KMS-11 (cell line): ENCODE results near the gene NLRP14.

Experiments
- H2AFZ ChIP-seq: fragments of 200-600 bp; sonication (generic); 2 replicates; pipeline ENCODE4 v1.6.1; 2016; ENCODE audit warnings: antibody characterized with exemption, mixed run types, low read depth
- H3K27ac ChIP-seq: fragments of 200-600 bp; sonication (generic); 2 replicates; pipeline ENCODE4 v1.6.1; 2016; ENCODE audit warnings: mild to moderate bottlenecking, mixed run types
- H3K27me3 ChIP-seq: fragments of 200-600 bp; sonication (generic); 2 replicates; pipeline ENCODE4 v1.6.1; 2017; ENCODE audit warnings: mild to moderate bottlenecking, low read depth, mixed run types, moderate library complexity; ENCODE audit not compliant: insufficient read depth
- H3K36me3 ChIP-seq: fragments of 200-600 bp; sonication (generic); 2 replicates; pipeline ENCODE4 v1.6.1; 2017; ENCODE audit warnings: mild to moderate bottlenecking, mixed run types; ENCODE audit not compliant: insufficient read depth
- H3K4me1 ChIP-seq: fragments of 200-600 bp; sonication (generic); 2 replicates; pipeline ENCODE4 v1.6.1; 2016; ENCODE audit warnings: mild to moderate bottlenecking, low read depth, mixed run types; ENCODE audit not compliant: poor library complexity, severe bottlenecking
- H3K4me2 ChIP-seq: fragments of 200-600 bp; sonication (generic); 2 replicates; pipeline ENCODE4 v1.7.0; 2016; ENCODE audit warnings: mild to moderate bottlenecking, mixed run types
- H3K4me3 ChIP-seq: fragments of 200-600 bp; sonication (generic); IDR thresholded peaks from 2 replicates; pipeline ENCODE4 v1.6.1; 2017; ENCODE audit warnings: low read depth, low read length, mixed read lengths; ENCODE audit not compliant: insufficient read depth
- H3K79me2 ChIP-seq: fragments of 200-600 bp; sonication (generic); 2 replicates; pipeline ENCODE4 v1.6.1; 2016; ENCODE audit warnings: low read depth, mixed run types; ENCODE audit not compliant: insufficient read depth
- H3K9ac ChIP-seq: fragments of 200-600 bp; sonication (generic); 2 replicates; pipeline ENCODE4 v1.6.1; 2016; ENCODE audit warnings: mild to moderate bottlenecking, mixed run types
- H4K20me1 ChIP-seq: fragments of 200-600 bp; sonication (generic); 2 replicates; pipeline ENCODE4 v1.6.1; 2016; ENCODE audit warnings: mild to moderate bottlenecking, mixed run types; ENCODE audit not compliant: insufficient read depth
- CTCF ChIP-seq: fragments of 200-600 bp; sonication (generic); conservative IDR thresholded peaks from 2 replicates; pipeline ENCODE4 v1.6.1; 2017; ENCODE audit warnings: low read depth, mild to moderate bottlenecking, antibody characterized with exemption, low read length, moderate library complexity, mixed read lengths

NLRP14 gene

GRCh38 chr11:7020183-7020917, at the start of gene NLRP14, which contains the start of gene ZNF214:
Gene NLRP14, plus strand, starts transcription at chr11:7020479. Its CDS starts 18,108 bp downstream, at chr11:7038587.
Gene ZNF214, minus strand, starts transcription at chr11:7020346. Its CDS starts 17,511 bp downstream, at chr11:7002835.
- no peak for TF ChIP-seq CTCF
- no peaks in the 10 kb centered on the region for H3K79me2 ChIP-seq
- H3K36me3 ChIP-seq: no peaks in the 10 kb centered on the region
- no peak within 1 kb of the TSS for H3K4me3 ChIP-seq
- no peak within 1 kb of the TSS for H3K27ac ChIP-seq
- no peak within 1 kb of the TSS for H3K9ac ChIP-seq
- H4K20me1 ChIP-seq: no peaks in the 10 kb centered on the region
- no peak within 1 kb of the TSS for H2AFZ ChIP-seq
- no peak within 1 kb of the TSS for H3K4me2 ChIP-seq
- no peaks in the 10 kb centered on the region for H3K4me1 ChIP-seq
- no peaks in the 10 kb centered on the region for H3K27me3 ChIP-seq

GRCh38 chr11:6979365-6979764, 40.9 kb upstream of the NLRP14 start:
- Histone ChIP-seq H3K4me2 (no peak overlapping the region), H4K20me1 (no peaks in the 10 kb centered on the region), H3K9ac (no peak overlapping the region), H3K27me3 (no peaks in the 10 kb centered on the region), H2AFZ (no peak overlapping the region), H3K36me3 (no peaks in the 10 kb centered on the region), H3K4me1 (no peaks in the 10 kb centered on the region), H3K27ac (no peak overlapping the region), H3K79me2 (no peaks in the 10 kb centered on the region), H3K4me3 (no peak overlapping the region)
- no peak for TF ChIP-seq CTCF

DNA sequence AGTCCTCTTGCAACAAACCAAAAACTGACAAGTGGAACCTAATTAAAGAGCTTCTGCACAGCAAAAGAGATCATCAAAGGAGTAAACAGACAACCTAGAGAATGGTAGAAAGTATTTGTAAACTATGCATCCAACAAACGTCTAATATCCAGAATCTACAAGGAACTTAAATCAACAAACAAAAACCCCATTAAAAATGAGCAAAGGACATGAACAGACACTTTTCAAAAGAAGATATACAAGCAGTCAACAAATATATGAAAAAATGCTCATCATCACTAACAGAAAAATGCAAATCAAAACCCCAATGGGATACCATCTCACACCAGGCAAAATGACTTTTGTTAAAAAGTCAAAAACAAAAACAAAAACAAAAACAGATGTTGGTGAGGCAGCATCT, 33.8 kb upstream of the NLRP14 start:
- Histone ChIP-seq H3K27ac (no peak overlapping the region), H3K27me3 (no peaks in the 10 kb centered on the region), H2AFZ (no peak overlapping the region), H3K4me3 (no peak overlapping the region), H3K9ac (no peak overlapping the region), H4K20me1 (no peaks in the 10 kb centered on the region), H3K79me2 (no peaks in the 10 kb centered on the region), H3K4me1 (no peaks in the 10 kb centered on the region), H3K36me3 (no peaks in the 10 kb centered on the region), H3K4me2 (no peak overlapping the region)
- no peak for TF ChIP-seq CTCF

DNA sequence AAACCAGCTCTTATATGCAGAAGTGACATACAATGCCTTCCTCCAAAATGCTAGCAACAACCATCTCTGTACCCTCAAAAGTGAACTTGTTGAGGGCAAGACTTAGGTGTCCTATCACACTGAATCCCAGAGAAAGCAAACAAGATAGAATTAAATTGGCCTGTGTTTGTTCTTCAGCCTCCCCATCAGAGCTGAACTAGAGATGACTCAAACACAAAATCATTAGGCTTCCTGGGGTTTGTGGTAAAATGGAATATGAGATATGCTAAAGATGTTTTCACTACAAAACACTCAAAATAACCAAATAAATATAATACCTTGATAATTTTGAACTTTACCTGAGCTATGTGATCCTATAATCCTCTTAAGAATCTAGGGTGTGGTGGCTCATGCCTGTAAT, 31.8 kb upstream of the NLRP14 start:
- Histone ChIP-seq H3K27me3 (no peaks in the 10 kb centered on the region), H3K27ac (no peak overlapping the region), H3K9ac (no peak overlapping the region), H3K79me2 (no peaks in the 10 kb centered on the region), H3K36me3 (no peaks in the 10 kb centered on the region), H4K20me1 (no peaks in the 10 kb centered on the region), H2AFZ (no peak overlapping the region), H3K4me2 (no peak overlapping the region), H3K4me3 (no peak overlapping the region), H3K4me1 (no peaks in the 10 kb centered on the region)
- no peak for TF ChIP-seq CTCF
